ENCODE measurements around the gene ZNRF1.

DNA sequence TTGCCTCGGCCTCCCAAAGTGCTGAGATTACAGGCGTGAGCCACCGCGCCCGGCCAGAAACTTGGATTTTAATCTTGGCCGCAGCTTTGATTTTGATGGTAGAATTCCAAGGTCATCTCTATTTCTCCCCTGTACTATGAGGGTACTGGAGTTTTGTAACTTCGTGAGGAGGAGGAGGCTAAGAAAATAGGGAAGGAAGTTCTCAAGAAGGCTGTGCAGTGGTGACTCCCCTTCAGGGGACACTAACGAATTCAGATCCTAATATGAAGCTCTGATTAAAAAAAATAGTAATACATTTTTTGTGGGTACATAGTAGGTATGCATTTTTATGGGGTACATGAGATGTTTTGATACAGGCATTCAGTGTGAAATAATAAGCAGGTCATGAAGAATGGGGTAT lies 61.9 kb downstream of the ZNRF1 start:
- TF ChIP-seq USF2 (IDR thresholded peaks at IDR 0.05; ENCODE audit: borderline replicate concordance, low read depth, low read length) (no peak), CTCF (IDR thresholded peaks at IDR 0.05 in 2 of 3, conservative IDR thresholded peaks at IDR 0.05 in 1 of 3; ENCODE audit: control insufficient read depth in 2 of 3, extremely low read depth in 1 of 3, insufficient read depth in 1 of 3, low read depth in 3 of 3, low read length in 3 of 3) (no peak), HSF1 (IDR thresholded peaks at IDR 0.05; ENCODE audit: low read depth, low read length) (no peak), ZNF217 (IDR thresholded peaks at IDR 0.05) (no peak)

Data from GM12878 (cell line).